ENCODE measurements around the gene COPG2.

DNA sequence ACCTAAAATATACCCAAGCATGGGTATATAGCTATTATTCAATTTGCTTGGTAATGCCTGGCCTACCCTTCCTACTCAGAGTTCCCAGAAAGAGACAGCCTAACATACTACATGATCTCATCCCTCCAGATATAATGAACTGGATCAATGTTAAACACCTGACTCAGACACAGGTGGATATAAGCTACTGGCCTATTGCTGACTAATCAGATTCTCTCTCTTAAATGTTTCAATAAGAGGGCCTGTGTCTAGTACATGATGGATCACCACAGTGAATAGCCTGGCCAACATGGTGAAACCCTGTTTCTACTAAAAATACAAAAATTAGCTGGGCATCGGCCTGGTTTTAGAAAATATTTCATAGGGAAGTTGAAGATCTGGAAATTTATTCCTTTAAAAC is 54.1 kb downstream of the COPG2 start:
- TF ChIP-seq EZH2 (IDR thresholded peaks at IDR 0.05) (no peak), FOXP2 (optimal IDR thresholded peaks at IDR 0.05; ENCODE audit: control extremely low read depth, extremely low read length, insufficient read depth) (no peak)
